ENCODE data around the gene SCN1B. TPM values are rescaled to one million over a fixed set of nuclear protein-coding genes. Genes with fewer than 3 reads are reported as not detected.

SCN1B gene
- total and polyA plus RNA-seq, 10 of the 15 experiments (the other 5 are each of a cell fraction or from before 2014, with no cell fraction given) = 0.04 to 0.54 (median 0.11) TPM; not detected in 3

GRCh38 chr19:34990578-34991192 is 39.6 kb upstream of the SCN1B start (continued):
- TF ChIP-seq, protein P1, sequence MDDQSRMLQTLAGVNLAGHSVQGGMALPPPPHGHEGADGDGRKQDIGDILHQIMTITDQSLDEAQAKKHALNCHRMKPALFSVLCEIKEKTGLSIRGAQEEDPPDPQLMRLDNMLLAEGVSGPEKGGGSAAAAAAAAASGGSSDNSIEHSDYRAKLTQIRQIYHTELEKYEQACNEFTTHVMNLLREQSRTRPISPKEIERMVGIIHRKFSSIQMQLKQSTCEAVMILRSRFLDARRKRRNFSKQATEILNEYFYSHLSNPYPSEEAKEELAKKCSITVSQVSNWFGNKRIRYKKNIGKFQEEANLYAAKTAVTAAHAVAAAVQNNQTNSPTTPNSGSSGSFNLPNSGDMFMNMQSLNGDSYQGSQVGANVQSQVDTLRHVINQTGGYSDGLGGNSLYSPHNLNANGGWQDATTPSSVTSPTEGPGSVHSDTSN (IDR thresholded peaks at IDR 0.05; ENCODE audit: insufficient replicate concordance, low read depth, low read length) = no peak
- TF ChIP-seq NRF1 (conservative IDR thresholded peaks at IDR 0.05; ENCODE audit: low read depth, low read length) = no peak
- no peak for TF ChIP-seq CHD2 (IDR thresholded peaks at IDR 0.05; ENCODE audit: borderline replicate concordance, low read depth, low read length)
- TF ChIP-seq NFXL1 (IDR thresholded peaks at IDR 0.05; ENCODE audit: borderline replicate concordance) = no peak
- no peak for TF ChIP-seq USF1 (IDR thresholded peaks at IDR 0.05; ENCODE audit: borderline replicate concordance, extremely low read length, insufficient read depth, low read depth, low read length)
- peak; percentile 93 for TF ChIP-seq MTA2 (IDR thresholded peaks at IDR 0.05; ENCODE audit: low read depth)
- no peak for TF ChIP-seq ASH2L (IDR thresholded peaks at IDR 0.05; ENCODE audit: borderline replicate concordance, low read depth)
- TF ChIP-seq, protein P2, sequence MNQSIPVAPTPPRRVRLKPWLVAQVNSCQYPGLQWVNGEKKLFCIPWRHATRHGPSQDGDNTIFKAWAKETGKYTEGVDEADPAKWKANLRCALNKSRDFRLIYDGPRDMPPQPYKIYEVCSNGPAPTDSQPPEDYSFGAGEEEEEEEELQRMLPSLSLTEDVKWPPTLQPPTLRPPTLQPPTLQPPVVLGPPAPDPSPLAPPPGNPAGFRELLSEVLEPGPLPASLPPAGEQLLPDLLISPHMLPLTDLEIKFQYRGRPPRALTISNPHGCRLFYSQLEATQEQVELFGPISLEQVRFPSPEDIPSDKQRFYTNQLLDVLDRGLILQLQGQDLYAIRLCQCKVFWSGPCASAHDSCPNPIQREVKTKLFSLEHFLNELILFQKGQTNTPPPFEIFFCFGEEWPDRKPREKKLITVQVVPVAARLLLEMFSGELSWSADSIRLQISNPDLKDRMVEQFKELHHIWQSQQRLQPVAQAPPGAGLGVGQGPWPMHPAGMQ (IDR thresholded peaks at IDR 0.05; ENCODE audit: borderline replicate concordance) = no peak
- TF ChIP-seq ZNF687 (IDR thresholded peaks at IDR 0.05) = no peak
- no peak for TF ChIP-seq GABPA (IDR thresholded peaks at IDR 0.05; ENCODE audit: low read depth)
- TF ChIP-seq ZBTB33 (IDR thresholded peaks at IDR 0.05) = no peak
- no peak for TF ChIP-seq ZSCAN29 (IDR thresholded peaks at IDR 0.05)
- TF ChIP-seq, protein P3, sequence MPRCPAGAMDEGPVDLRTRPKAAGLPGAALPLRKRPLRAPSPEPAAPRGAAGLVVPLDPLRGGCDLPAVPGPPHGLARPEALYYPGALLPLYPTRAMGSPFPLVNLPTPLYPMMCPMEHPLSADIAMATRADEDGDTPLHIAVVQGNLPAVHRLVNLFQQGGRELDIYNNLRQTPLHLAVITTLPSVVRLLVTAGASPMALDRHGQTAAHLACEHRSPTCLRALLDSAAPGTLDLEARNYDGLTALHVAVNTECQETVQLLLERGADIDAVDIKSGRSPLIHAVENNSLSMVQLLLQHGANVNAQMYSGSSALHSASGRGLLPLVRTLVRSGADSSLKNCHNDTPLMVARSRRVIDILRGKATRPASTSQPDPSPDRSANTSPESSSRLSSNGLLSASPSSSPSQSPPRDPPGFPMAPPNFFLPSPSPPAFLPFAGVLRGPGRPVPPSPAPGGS (IDR thresholded peaks at IDR 0.05; ENCODE audit: borderline replicate concordance, insufficient read depth, low read depth, low read length, poor library complexity, severe bottlenecking) = no peak
- no peak for TF ChIP-seq WRNIP1 (IDR thresholded peaks at IDR 0.05; ENCODE audit: borderline replicate concordance, low read depth, low read length)
- no peak for TF ChIP-seq TCF12 (IDR thresholded peaks at IDR 0.05; ENCODE audit: low read depth, low read length)
- no peak for TF ChIP-seq ZZZ3 (IDR thresholded peaks at IDR 0.05; ENCODE audit: control insufficient read depth, insufficient read length, low read depth)
- TF ChIP-seq TAF1 (IDR thresholded peaks at IDR 0.05; ENCODE audit: borderline replicate concordance, low read depth, low read length) = no peak
- TF ChIP-seq DPF2 (IDR thresholded peaks at IDR 0.05) = peak; percentile 86
- no peak for TF ChIP-seq YY1 (IDR thresholded peaks at IDR 0.05; ENCODE audit: low read depth, low read length)
- no peak for TF ChIP-seq POLR2A (IDR thresholded peaks at IDR 0.05; ENCODE audit: low read depth, low read length)
